ENCODE measurements around the gene KSR2.

DNA sequence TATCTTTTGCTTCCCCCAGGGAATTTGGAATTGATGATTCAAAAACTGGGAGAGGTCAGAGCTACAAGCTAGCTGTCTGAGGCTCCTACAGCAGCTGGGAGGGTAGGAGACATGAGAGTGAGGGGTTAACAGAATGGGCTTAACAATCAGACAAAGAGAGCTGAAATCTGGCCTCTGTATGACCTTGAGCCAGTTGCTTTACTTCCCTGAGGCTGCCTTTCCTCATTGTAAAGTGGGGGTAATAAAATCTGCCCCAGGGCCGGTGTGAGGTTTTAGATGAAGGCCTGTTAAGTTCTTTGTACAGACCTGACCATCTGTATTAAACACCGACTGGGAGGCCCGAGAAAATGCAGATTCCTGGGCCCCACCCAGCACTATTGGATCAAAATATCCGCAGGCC is 443.0 kb downstream of the KSR2 start:
- TF ChIP-seq ZNF274 (IDR thresholded peaks at IDR 0.05; ENCODE audit: low read depth, low read length) (no peak), YY1 (IDR thresholded peaks at IDR 0.05; ENCODE audit: insufficient read depth, insufficient read length) (no peak)
